Cardiac ventricle fibroblast (primary cell): ENCODE results near the gene ZNF69. TPM values are rescaled to one million over a fixed set of nuclear protein-coding genes. Genes with fewer than 3 reads are reported as not detected.

Source experiments
- total RNA-seq: library from RNA; depleted of rRNA; stranded (reverse); fragments of >200 nt; gene quantifications from 2 replicates; pipeline ENCODE4 v1.2.3, GENCODE V29; 2015

Gene ZNF69
- total RNA-seq: 3.8 and 4.6 TPM in 2 replicates

GRCh38 chr19:11887611-11888531 lies at the start of gene ZNF69:
TSS of gene ZNF69 (plus strand) at chr19:11887782. CDS start at chr19:11887924, 142 bp downstream.

GRCh38 chr19:11848594-11849469 lies 38.8 kb upstream of the ZNF69 start, which contains the start of gene ZNF439:
TSS of gene ZNF439 (plus strand) at chr19:11848726. CDS start at chr19:11848868, 142 bp downstream.

GRCh38 chr19:11924886-11925650 lies 37.5 kb downstream of the ZNF69 start, which contains the start of gene ZNF700:
TSS of gene ZNF700 (plus strand) at chr19:11925107. CDS start at chr19:11925211, 104 bp downstream.

Other genes with a start within 250 kb of the ZNF69 start
- 1.2 and 2.3 TPM in 2 replicates for gene ZNF823, start 148.8 kb upstream of the ZNF69 start, total RNA-seq
- gene ZNF441, start 120.8 kb upstream of the ZNF69 start, total RNA-seq: 3.6 and 4.5 TPM in 2 replicates
- 0.31 and 0.78 TPM in 2 replicates for gene ZNF491, start 89.3 kb upstream of the ZNF69 start, total RNA-seq
- gene ZNF440, start 73.5 kb upstream of the ZNF69 start, total RNA-seq: 8.6 and 9.3 TPM in 2 replicates
- gene ZNF439, start 39.1 kb upstream of the ZNF69 start, total RNA-seq: 1.1 and 2.2 TPM in 2 replicates
- 3.3 and 3.8 TPM in 2 replicates for gene ZNF700, start 37.3 kb downstream of the ZNF69 start, total RNA-seq
- 0.64 and 1.1 TPM in 2 replicates for gene ZNF763, start 77.3 kb downstream of the ZNF69 start, total RNA-seq
- 4.2 and 6.7 TPM in 2 replicates for gene ZNF433, start 147.9 kb downstream of the ZNF69 start, total RNA-seq
- 0.05 TPM in 1 of 2 replicates, not detected in the other for gene ZNF878, start 165.2 kb downstream of the ZNF69 start, total RNA-seq
- gene ZNF844, start 176.9 kb downstream of the ZNF69 start, total RNA-seq: 5.4 and 5.5 TPM in 2 replicates